ENCODE results near the gene FAIM2.

DNA sequence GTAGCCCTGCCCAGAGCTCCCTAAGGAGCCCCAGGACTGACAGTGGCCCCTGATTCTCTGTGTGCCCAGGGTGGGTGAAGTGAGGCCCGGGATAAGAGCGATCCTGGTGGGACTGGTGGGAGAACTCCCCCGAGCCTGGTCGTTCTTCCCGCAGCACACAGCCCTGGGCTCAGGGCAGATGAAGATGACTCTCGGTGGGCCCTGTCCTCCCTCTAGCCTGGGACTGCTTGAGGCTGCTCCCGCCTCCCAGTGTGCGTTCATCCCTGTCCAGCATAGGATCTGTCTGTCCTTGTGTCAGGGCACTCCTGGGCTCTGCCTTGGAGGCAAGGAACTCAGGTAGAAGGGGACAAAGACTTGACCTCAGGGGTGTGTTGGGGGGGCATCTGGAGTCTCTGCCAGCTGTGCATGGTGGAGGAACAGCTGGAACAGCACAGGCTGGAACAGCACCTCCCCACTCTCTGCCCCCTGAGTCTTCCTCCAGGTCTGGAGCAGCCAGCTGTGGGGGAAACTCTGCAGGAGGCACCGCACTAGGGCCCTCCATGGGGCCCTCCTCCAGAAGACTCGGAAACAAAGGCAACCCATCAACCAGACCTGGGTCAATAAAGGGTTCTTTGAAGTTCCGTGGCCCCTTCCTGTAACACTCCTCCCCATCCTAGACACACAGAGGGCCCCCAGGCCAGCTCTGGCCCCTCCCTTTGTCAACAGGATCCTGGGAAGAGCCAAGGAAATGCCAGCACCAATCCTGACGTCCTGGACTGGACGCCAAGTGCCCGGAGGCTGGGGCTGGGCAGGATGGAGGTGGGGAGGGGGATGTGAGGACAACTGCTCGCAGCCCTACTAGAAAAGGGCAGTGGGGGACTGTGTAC, 15.9 kb downstream of the FAIM2 start:
- TF ChIP-seq, protein P1, sequence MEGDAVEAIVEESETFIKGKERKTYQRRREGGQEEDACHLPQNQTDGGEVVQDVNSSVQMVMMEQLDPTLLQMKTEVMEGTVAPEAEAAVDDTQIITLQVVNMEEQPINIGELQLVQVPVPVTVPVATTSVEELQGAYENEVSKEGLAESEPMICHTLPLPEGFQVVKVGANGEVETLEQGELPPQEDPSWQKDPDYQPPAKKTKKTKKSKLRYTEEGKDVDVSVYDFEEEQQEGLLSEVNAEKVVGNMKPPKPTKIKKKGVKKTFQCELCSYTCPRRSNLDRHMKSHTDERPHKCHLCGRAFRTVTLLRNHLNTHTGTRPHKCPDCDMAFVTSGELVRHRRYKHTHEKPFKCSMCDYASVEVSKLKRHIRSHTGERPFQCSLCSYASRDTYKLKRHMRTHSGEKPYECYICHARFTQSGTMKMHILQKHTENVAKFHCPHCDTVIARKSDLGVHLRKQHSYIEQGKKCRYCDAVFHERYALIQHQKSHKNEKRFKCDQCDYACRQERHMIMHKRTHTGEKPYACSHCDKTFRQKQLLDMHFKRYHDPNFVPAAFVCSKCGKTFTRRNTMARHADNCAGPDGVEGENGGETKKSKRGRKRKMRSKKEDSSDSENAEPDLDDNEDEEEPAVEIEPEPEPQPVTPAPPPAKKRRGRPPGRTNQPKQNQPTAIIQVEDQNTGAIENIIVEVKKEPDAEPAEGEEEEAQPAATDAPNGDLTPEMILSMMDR (IDR thresholded peaks at IDR 0.05), result no peak
- TF ChIP-seq POLR2A (IDR thresholded peaks at IDR 0.05), result no peak
- no peak for TF ChIP-seq POLR2AphosphoS5 (IDR thresholded peaks at IDR 0.05)
- no peak for TF ChIP-seq EP300 (IDR thresholded peaks at IDR 0.05)
